ENCODE measurements around the gene MREG.

GRCh38 chr2:215984661-215985060, 28.7 kb downstream of the MREG start:
- no peak for TF ChIP-seq CTCF (IDR thresholded peaks at IDR 0.05; ENCODE audit: low read length)
- no peak for TF ChIP-seq EZH2 (IDR thresholded peaks at IDR 0.05; ENCODE audit: borderline replicate concordance, low read length)
